Measurements from ENCODE around the gene PLPPR2. TPM values are rescaled to one million over a fixed set of nuclear protein-coding genes. Genes with fewer than 3 reads are reported as not detected.
"Not testable (repeated sequence)": the region's sequence is repeated elsewhere in the genome, so short reads cannot be mapped to it uniquely, and the experiment has no call there.

Gene PLPPR2
- total RNA-seq, 1 experiment from 2014 or later = 7.0 TPM

- H3K4me3 ChIP-seq (ENCODE audit: insufficient read depth, low read depth, low read length); H3K27me3 ChIP-seq (ENCODE audit: control insufficient read depth, insufficient read depth, low read length); DNase-seq; H3K36me3 ChIP-seq (replicated peaks; ENCODE audit: control insufficient read depth, insufficient read depth, low read length): not testable (repeated sequence)
Observed at GRCh38 chr19:11333838-11334237, 21.4 kb upstream of the PLPPR2 start.

- no peak for DNase-seq
- Histone ChIP-seq H3K4me3 (ENCODE audit: insufficient read depth, low read depth, low read length) (no peak overlapping the region), H3K36me3 (replicated peaks; ENCODE audit: control insufficient read depth, insufficient read depth, low read length) (peaks cover 3% of the 10 kb centered on the region), H3K27me3 (ENCODE audit: control insufficient read depth, insufficient read depth, low read length) (no peaks in the 10 kb centered on the region)
Observed at GRCh38 chr19:11335449-11336146, 19.6 kb upstream of the PLPPR2 start.

GRCh38 chr19:11337080-11337479 is 18.2 kb upstream of the PLPPR2 start:
- Histone ChIP-seq H3K4me3 (ENCODE audit: insufficient read depth, low read depth, low read length) (no peak overlapping the region), H3K27me3 (ENCODE audit: control insufficient read depth, insufficient read depth, low read length) (no peaks in the 10 kb centered on the region), H3K36me3 (replicated peaks; ENCODE audit: control insufficient read depth, insufficient read depth, low read length) (peaks cover 5% of the 10 kb centered on the region)
- DNase-seq = no peak

- peak; percentile 34 for DNase-seq
- no peaks in the 10 kb centered on the region for H3K27me3 ChIP-seq (ENCODE audit: control insufficient read depth, insufficient read depth, low read length)
- peaks cover 6% of the 10 kb centered on the region for H3K36me3 ChIP-seq (replicated peaks; ENCODE audit: control insufficient read depth, insufficient read depth, low read length)
- no peak overlapping the region for H3K4me3 ChIP-seq (ENCODE audit: insufficient read depth, low read depth, low read length)
Observed at GRCh38 chr19:11338121-11338520, 17.1 kb upstream of the PLPPR2 start.

GRCh38 chr19:11338569-11339253 is 16.5 kb upstream of the PLPPR2 start:
- peaks cover 6% of the 10 kb centered on the region for H3K36me3 ChIP-seq (replicated peaks; ENCODE audit: control insufficient read depth, insufficient read depth, low read length)
- H3K4me3 ChIP-seq (ENCODE audit: insufficient read depth, low read depth, low read length) = peak overlapping the region; percentile 69
- H3K27me3 ChIP-seq (ENCODE audit: control insufficient read depth, insufficient read depth, low read length) = no peaks in the 10 kb centered on the region
- DNase-seq = peak; percentile 22

- Histone ChIP-seq H3K36me3 (replicated peaks; ENCODE audit: control insufficient read depth, insufficient read depth, low read length) (peaks cover 6% of the 10 kb centered on the region), H3K27me3 (ENCODE audit: control insufficient read depth, insufficient read depth, low read length) (no peaks in the 10 kb centered on the region), H3K4me3 (ENCODE audit: insufficient read depth, low read depth, low read length) (peak within 1 kb of the TSS; percentile 69)
- DNase-seq = peak; percentile 100
Observed at GRCh38 chr19:11339254-11340098, 15.8 kb upstream of the PLPPR2 start, which contains the start of gene RAB3D. TSS of gene RAB3D (minus strand) at chr19:11339657. CDS start at chr19:11337399, 2,258 bp downstream.

- not testable (repeated sequence) for H3K27me3 ChIP-seq (ENCODE audit: control insufficient read depth, insufficient read depth, low read length); H3K36me3 ChIP-seq (replicated peaks; ENCODE audit: control insufficient read depth, insufficient read depth, low read length); DNase-seq; H3K4me3 ChIP-seq (ENCODE audit: insufficient read depth, low read depth, low read length)
Observed at GRCh38 chr19:11340099-11340467, 15.1 kb upstream of the PLPPR2 start.

GRCh38 chr19:11342429-11342828 is 12.8 kb upstream of the PLPPR2 start:
- Histone ChIP-seq H3K4me3 (ENCODE audit: insufficient read depth, low read depth, low read length) (no peak overlapping the region), H3K36me3 (replicated peaks; ENCODE audit: control insufficient read depth, insufficient read depth, low read length) (peaks cover 3% of the 10 kb centered on the region), H3K27me3 (ENCODE audit: control insufficient read depth, insufficient read depth, low read length) (no peaks in the 10 kb centered on the region)
- no peak for DNase-seq

GRCh38 chr19:11345122-11345803 is 10.0 kb upstream of the PLPPR2 start:
- DNase-seq = peak; percentile 31
- peaks cover 3% of the 10 kb centered on the region for H3K36me3 ChIP-seq (replicated peaks; ENCODE audit: control insufficient read depth, insufficient read depth, low read length)
- H3K27me3 ChIP-seq (ENCODE audit: control insufficient read depth, insufficient read depth, low read length) = no peaks in the 10 kb centered on the region
- H3K4me3 ChIP-seq (ENCODE audit: insufficient read depth, low read depth, low read length) = peak overlapping the region; percentile 86

GRCh38 chr19:11346104-11346940 is 8.9 kb upstream of the PLPPR2 start, which contains the start of the genes CCDC159 and TMEM205:
TSS of gene CCDC159 (plus strand) at chr19:11346519. CDS start at chr19:11346607, 88 bp downstream.
TSS of gene TMEM205 (minus strand) at chr19:11346268. CDS start at chr19:11345619, 649 bp downstream.
- Histone ChIP-seq H3K36me3 (replicated peaks; ENCODE audit: control insufficient read depth, insufficient read depth, low read length) (peaks cover 2% of the 10 kb centered on the region), H3K27me3 (ENCODE audit: control insufficient read depth, insufficient read depth, low read length) (no peaks in the 10 kb centered on the region), H3K4me3 (ENCODE audit: insufficient read depth, low read depth, low read length) (peak within 1 kb of the TSS; percentile 86)
- DNase-seq = peak; percentile 97

- no peaks in the 10 kb centered on the region; the same call in 1 of the 2 replicates for H3K36me3 ChIP-seq (replicated peaks; ENCODE audit: control insufficient read depth, insufficient read depth, low read length)
- H3K4me3 ChIP-seq (ENCODE audit: insufficient read depth, low read depth, low read length) = no peak overlapping the region
- DNase-seq = no peak
- H3K27me3 ChIP-seq (ENCODE audit: control insufficient read depth, insufficient read depth, low read length) = no peaks in the 10 kb centered on the region; the same call in 1 of the 2 replicates
Observed at GRCh38 chr19:11347546-11348039, 7.6 kb upstream of the PLPPR2 start.

GRCh38 chr19:11349171-11349570 is 6.1 kb upstream of the PLPPR2 start:
- no peaks in the 10 kb centered on the region for H3K36me3 ChIP-seq (replicated peaks; ENCODE audit: control insufficient read depth, insufficient read depth, low read length)
- no peak for DNase-seq

GRCh38 chr19:11354102-11354501 is 1.1 kb upstream of the PLPPR2 start:
- H3K27me3 ChIP-seq (ENCODE audit: control insufficient read depth, insufficient read depth, low read length); H3K4me3 ChIP-seq (ENCODE audit: insufficient read depth, low read depth, low read length); H3K36me3 ChIP-seq (replicated peaks; ENCODE audit: control insufficient read depth, insufficient read depth, low read length); DNase-seq: not testable (repeated sequence)

More at GRCh38 chr19:11349171-11349570, 6.1 kb upstream of the PLPPR2 start:
- Histone ChIP-seq H3K27me3 (ENCODE audit: control insufficient read depth, insufficient read depth, low read length) (no peaks in the 10 kb centered on the region; the same call in 1 of the 2 replicates), H3K4me3 (ENCODE audit: insufficient read depth, low read depth, low read length) (no peak overlapping the region)
